Measurements from ENCODE around the gene RBCK1.

RBCK1 gene

DNA sequence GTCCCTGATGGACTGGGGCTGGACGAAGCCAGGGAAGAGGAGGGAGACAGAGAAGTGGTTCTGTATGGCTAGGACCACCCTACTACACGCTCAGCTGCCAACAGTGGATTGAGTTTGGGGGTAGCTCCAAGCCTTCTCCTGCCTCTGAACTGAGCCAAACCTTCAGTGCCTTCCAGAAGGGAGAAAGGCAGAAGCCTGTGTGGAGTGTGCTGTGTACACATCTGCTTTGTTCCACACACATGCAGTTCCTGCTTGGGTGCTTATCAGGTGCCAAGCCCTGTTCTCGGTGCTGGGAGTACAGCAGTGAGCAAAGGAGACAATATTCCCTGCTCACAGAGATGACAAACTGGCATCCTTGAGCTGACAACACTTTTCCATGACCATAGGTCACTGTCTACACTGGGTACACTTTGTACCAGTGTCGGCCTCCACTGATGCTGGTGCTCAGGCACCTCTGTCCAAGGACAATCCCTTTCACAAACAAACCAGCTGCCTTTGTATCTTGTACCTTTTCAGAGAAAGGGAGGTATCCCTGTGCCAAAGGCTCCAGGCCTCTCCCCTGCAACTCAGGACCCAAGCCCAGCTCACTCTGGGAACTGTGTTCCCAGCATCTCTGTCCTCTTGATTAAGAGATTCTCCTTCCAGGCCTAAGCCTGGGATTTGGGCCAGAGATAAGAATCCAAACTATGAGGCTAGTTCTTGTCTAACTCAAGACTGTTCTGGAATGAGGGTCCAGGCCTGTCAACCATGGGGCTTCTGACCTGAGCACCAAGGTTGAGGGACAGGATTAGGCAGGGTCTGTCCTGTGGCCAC, 11.3 kb upstream of the RBCK1 start:
- Mint-ChIP-seq H3K4me1 (peaks cover 10% of the 10 kb centered on the region), H3K4me3 (no peak overlapping the region), H3K27ac (no peak overlapping the region), H3K36me3 (ENCODE audit: low read depth) (no peaks in the 10 kb centered on the region), H3K9me3 (no peaks in the 10 kb centered on the region), H3K27me3 (ENCODE audit: low read depth) (no peaks in the 10 kb centered on the region)
- TF ChIP-seq, protein P1, sequence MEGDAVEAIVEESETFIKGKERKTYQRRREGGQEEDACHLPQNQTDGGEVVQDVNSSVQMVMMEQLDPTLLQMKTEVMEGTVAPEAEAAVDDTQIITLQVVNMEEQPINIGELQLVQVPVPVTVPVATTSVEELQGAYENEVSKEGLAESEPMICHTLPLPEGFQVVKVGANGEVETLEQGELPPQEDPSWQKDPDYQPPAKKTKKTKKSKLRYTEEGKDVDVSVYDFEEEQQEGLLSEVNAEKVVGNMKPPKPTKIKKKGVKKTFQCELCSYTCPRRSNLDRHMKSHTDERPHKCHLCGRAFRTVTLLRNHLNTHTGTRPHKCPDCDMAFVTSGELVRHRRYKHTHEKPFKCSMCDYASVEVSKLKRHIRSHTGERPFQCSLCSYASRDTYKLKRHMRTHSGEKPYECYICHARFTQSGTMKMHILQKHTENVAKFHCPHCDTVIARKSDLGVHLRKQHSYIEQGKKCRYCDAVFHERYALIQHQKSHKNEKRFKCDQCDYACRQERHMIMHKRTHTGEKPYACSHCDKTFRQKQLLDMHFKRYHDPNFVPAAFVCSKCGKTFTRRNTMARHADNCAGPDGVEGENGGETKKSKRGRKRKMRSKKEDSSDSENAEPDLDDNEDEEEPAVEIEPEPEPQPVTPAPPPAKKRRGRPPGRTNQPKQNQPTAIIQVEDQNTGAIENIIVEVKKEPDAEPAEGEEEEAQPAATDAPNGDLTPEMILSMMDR (IDR thresholded peaks at IDR 0.05; ENCODE audit: unreplicated experiment in 3 of 3), result no peak

DNA sequence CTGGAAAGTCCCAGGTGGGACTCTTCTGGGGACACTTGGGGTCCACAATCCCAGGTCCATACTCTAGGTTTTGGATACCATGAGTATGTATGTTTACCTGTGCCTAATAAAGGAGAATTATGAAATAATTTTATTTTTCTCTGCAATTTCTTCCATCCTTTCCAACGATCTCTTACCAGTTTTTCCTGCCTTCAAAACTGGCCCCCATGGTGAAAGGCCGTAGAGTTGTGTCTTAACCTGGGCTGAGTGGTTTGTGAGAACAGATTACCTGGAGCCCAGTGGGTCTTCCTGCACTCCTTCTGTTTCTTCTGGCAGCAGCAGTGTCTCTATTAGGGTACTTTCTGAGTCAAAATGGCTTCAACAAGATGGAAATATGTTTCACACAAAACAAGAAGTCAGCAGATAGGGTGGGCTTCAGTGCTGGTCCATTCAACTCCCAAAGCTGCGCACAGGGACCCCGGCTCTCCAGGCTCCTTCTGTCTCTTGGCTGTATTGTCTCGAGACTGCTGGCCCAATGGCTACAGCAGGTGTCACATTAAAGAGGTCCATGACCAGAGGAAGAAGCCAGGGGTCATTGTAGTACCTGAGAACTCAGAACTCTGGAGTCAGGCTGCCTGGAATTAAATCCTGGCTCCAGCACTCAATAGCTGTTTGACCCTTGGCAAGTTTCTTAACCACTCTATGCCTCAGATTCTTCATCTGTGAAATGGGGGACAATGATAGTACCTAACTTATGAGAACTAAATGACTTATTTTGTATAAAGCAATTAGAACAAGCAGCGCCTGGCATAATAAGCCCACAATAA, 10.5 kb upstream of the RBCK1 start:
- TF ChIP-seq, protein P1 (IDR thresholded peaks at IDR 0.05; ENCODE audit: unreplicated experiment in 3 of 3), result no peak
- Mint-ChIP-seq H3K4me3 (no peak overlapping the region), H3K9me3 (no peaks in the 10 kb centered on the region), H3K36me3 (ENCODE audit: low read depth) (no peaks in the 10 kb centered on the region), H3K27ac (no peak overlapping the region), H3K4me1 (peaks cover 10% of the 10 kb centered on the region), H3K27me3 (ENCODE audit: low read depth) (no peaks in the 10 kb centered on the region)

DNA sequence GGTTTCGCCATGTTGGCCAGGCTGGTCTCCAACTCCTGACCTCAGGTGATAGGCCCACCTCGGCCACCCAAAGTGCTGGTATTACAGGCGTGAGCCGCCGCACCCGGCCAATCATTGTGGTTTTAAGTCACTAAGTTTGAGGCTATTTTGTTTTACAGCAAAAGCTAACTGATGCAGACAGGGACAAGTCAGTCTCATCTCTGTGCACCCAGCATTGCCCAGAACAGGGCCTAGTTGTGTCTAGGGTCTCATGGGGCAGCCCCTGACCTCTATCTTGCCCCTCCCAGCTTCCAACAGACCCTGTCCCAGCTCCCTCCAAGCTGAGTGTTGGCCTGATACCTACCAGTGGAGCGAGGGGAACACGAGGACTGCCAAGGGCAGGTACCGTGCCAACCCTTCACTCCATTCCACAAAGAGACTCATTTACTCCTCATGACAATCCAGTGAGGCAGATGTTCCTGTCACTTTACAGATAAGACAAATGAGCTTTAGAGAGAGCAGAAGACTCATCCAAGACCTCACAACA, 8.9 kb upstream of the RBCK1 start:
- no peaks in the 10 kb centered on the region for H3K36me3 Mint-ChIP-seq (ENCODE audit: low read depth)
- H3K27ac Mint-ChIP-seq, result no peak overlapping the region
- H3K27me3 Mint-ChIP-seq (ENCODE audit: low read depth), result no peaks in the 10 kb centered on the region
- H3K4me1 Mint-ChIP-seq, result peaks cover 10% of the 10 kb centered on the region
- H3K4me3 Mint-ChIP-seq, result no peak overlapping the region
- TF ChIP-seq, protein P1 (IDR thresholded peaks at IDR 0.05; ENCODE audit: unreplicated experiment in 3 of 3), result no peak
- no peaks in the 10 kb centered on the region for H3K9me3 Mint-ChIP-seq

DNA sequence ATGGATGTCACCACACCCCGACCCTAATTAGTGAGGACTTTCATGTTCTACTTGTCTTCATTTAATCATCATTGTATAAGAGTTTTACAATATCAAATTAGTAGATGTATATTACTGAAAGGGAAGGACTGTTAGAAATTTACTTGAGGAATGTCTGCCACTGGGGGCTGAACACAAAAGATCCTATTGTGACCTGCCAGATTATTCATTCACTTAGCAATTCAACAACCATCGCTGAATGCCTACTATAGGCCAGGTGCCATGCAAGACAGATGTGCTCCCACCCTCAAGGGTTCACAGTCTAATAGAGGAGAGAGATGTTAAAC, 8.0 kb upstream of the RBCK1 start:
- Mint-ChIP-seq H3K4me1 (peaks cover 10% of the 10 kb centered on the region), H3K27me3 (ENCODE audit: low read depth) (no peaks in the 10 kb centered on the region), H3K36me3 (ENCODE audit: low read depth) (no peaks in the 10 kb centered on the region), H3K27ac (no peak overlapping the region), H3K4me3 (no peak overlapping the region), H3K9me3 (no peaks in the 10 kb centered on the region)
- TF ChIP-seq, protein P1 (IDR thresholded peaks at IDR 0.05; ENCODE audit: unreplicated experiment in 3 of 3), result no peak

DNA sequence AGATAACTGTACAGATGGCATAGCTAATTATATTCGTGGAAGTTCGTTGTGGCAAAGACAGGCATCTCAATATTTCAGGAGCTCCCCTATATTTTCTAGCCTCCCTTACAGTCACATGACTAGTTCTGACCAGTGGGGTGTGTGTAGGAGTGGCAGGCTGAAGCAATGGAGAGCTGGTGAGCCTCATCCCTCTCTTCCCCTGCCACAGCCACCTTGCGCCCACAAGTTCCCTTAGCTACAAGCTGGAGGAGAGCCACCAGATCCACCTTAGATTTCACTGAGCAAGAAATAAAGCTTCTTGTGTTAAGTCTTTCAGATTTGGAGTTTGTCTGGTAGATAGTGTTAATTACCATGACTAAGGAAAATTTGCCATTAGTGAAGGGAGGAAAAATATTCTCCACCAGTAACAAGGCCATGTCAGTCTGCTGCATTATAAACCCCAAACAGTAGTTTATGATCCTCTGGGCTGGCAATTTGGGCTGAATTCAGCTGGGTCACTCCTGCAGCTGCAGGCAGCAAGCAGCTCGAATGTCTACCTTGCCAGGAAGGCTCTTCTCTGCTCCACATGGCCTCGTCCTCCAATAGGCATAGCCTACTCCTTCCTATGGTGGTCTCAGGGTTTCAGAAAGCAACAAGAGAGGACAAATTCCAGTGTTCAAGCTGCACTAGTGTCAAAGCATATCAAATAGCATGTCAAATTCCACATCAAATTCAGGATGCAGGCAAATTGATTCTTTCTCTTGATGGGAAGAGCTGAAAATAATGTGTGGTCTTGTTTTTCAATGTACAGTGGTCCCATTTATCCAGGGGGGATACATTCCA, 7.4 kb upstream of the RBCK1 start:
- Mint-ChIP-seq H3K36me3 (ENCODE audit: low read depth) (no peaks in the 10 kb centered on the region), H3K9me3 (no peaks in the 10 kb centered on the region), H3K4me1 (peaks cover 10% of the 10 kb centered on the region), H3K4me3 (no peak overlapping the region), H3K27ac (peak overlapping the region in 1 of 3 experiments; percentile 33), H3K27me3 (ENCODE audit: low read depth) (no peaks in the 10 kb centered on the region)
- TF ChIP-seq, protein P1 (IDR thresholded peaks at IDR 0.05; ENCODE audit: unreplicated experiment in 3 of 3), result no peak
